ENCODE measurements around the gene MAPK4.

- TF ChIP-seq CTCF (IDR thresholded peaks at IDR 0.05): no peak
- TF ChIP-seq POLR2AphosphoS5 (IDR thresholded peaks at IDR 0.05): peak in 1 of 4 donors; percentile 19
- TF ChIP-seq POLR2A (IDR thresholded peaks at IDR 0.05): no peak
These were observed at the start of gene MAPK4 for GRCh38 chr18:50559752-50560680.

Data from sigmoid colon (tissue), 4 donors.